ENCODE measurements around the gene FRMD8.

GRCh38 chr11:65377036-65377435 is 9.4 kb upstream of the FRMD8 start:
- TF ChIP-seq TEAD4 (IDR thresholded peaks at IDR 0.05; ENCODE audit: low read depth, low read length) (no peak), POLR2A (IDR thresholded peaks at IDR 0.05; ENCODE audit: control extremely low read depth in 1 of 2, low read depth in 2 of 2, low read length in 2 of 2) (no peak), CHD2 (IDR thresholded peaks at IDR 0.05; ENCODE audit: low read length) (no peak)

Data from H1 (cell line).